HG03159 (cell line): Measurements from ENCODE around the gene SDR39U1.

Experiments
- ATAC-seq: cut with Tn5 transposase; IDR thresholded peaks from one replicate; pipeline ENCODE4 v1.9.1; 2021; ENCODE audit warnings: mild to moderate bottlenecking, moderate library complexity; ENCODE audit not compliant: unreplicated experiment

SDR39U1 gene

GRCh38 chr14:24414077-24414476 is 28.5 kb downstream of the SDR39U1 start:
- ATAC-seq, result no peak

- ATAC-seq, result peak; percentile 58
Observed at GRCh38 chr14:24411443-24412389, 30.9 kb downstream of the SDR39U1 start.

- ATAC-seq, result no peak
Observed at GRCh38 chr14:24409956-24410355, 32.6 kb downstream of the SDR39U1 start.

GRCh38 chr14:24409192-24409591 is 33.4 kb downstream of the SDR39U1 start:
- ATAC-seq, result no peak

- ATAC-seq, result no peak
Observed at GRCh38 chr14:24408764-24409163, 33.8 kb downstream of the SDR39U1 start.

GRCh38 chr14:24407608-24408325 is 34.8 kb downstream of the SDR39U1 start:
- no peak for ATAC-seq

- ATAC-seq, result no peak
Observed at GRCh38 chr14:24406416-24406815, 36.2 kb downstream of the SDR39U1 start.

GRCh38 chr14:24404814-24405213 is 37.8 kb downstream of the SDR39U1 start:
- no peak for ATAC-seq

- no peak for ATAC-seq
Observed at GRCh38 chr14:24403294-24403998, 39.1 kb downstream of the SDR39U1 start.

GRCh38 chr14:24401810-24402702 is 40.5 kb downstream of the SDR39U1 start:
- no peak for ATAC-seq

GRCh38 chr14:24399999-24400718 is 42.4 kb downstream of the SDR39U1 start:
- no peak for ATAC-seq

GRCh38 chr14:24399447-24399822 is 43.1 kb downstream of the SDR39U1 start:
- no peak for ATAC-seq

- ATAC-seq, result no peak
Observed at GRCh38 chr14:24398653-24399446, 43.7 kb downstream of the SDR39U1 start, which contains the start of gene NYNRIN. NYNRIN (plus strand) TSS chr14:24399003; CDS start chr14:24399247, 244 bp downstream.

- ATAC-seq, result no peak
Observed at GRCh38 chr14:24398293-24398652, 44.3 kb downstream of the SDR39U1 start.

GRCh38 chr14:24397639-24398292 is 44.8 kb downstream of the SDR39U1 start:
- ATAC-seq, result no peak

GRCh38 chr14:24395609-24396582 is 46.7 kb downstream of the SDR39U1 start:
- ATAC-seq, result no peak

- no peak for ATAC-seq
Observed at GRCh38 chr14:24394275-24394674, 48.3 kb downstream of the SDR39U1 start.
